ENCODE measurements around the gene XYLT1. TPM values are rescaled to one million over a fixed set of nuclear protein-coding genes. Genes with fewer than 3 reads are reported as not detected.

Gene XYLT1
- total RNA-seq, 2 experiments from 2014 or later, result 5.1 to 6.2 TPM

- no peaks in the 10 kb centered on the region for H3K9me3 Mint-ChIP-seq (ENCODE audit: low read depth)
- H3K4me1 Mint-ChIP-seq, result peaks cover 6% of the 10 kb centered on the region
- H3K4me3 Mint-ChIP-seq, result no peak overlapping the region
- no peaks in the 10 kb centered on the region for H3K36me3 Mint-ChIP-seq (ENCODE audit: low read depth)
- H3K27ac Mint-ChIP-seq, result no peak overlapping the region
- intact Hi-C loops (cut with DNase I, micrococcal nuclease), result no loop called here
- ChIA-PET POLR2A (no interaction called here), CTCF (no interaction called here)
- DNase-seq (no peak), ATAC-seq (no peak)
- no peaks in the 10 kb centered on the region for H3K27me3 Mint-ChIP-seq
Measured at GRCh38 chr16:17321824-17322223, 148.9 kb downstream of the XYLT1 start.

- CTCF ChIA-PET, result no interaction called here
- POLR2A ChIA-PET, result no interaction called here
- no peak overlapping the region for H3K27ac Mint-ChIP-seq
- ATAC-seq (no peak), DNase-seq (no peak)
- H3K9me3 Mint-ChIP-seq (ENCODE audit: low read depth), result no peaks in the 10 kb centered on the region
- intact Hi-C loops (cut with DNase I, micrococcal nuclease), result no loop called here
- no peaks in the 10 kb centered on the region for H3K36me3 Mint-ChIP-seq (ENCODE audit: low read depth)
- no peak overlapping the region for H3K4me3 Mint-ChIP-seq
- no peaks in the 10 kb centered on the region for H3K27me3 Mint-ChIP-seq
- H3K4me1 Mint-ChIP-seq, result peaks cover 6% of the 10 kb centered on the region
Measured at GRCh38 chr16:17320009-17320408, 150.8 kb downstream of the XYLT1 start.

GRCh38 chr16:17318238-17318637 lies 152.5 kb downstream of the XYLT1 start:
- POLR2A ChIA-PET, result no interaction called here
- H3K36me3 Mint-ChIP-seq (ENCODE audit: low read depth), result no peaks in the 10 kb centered on the region
- no peak overlapping the region for H3K4me3 Mint-ChIP-seq
- no peak overlapping the region for H3K27ac Mint-ChIP-seq
- peaks cover 3% of the 10 kb centered on the region for H3K9me3 Mint-ChIP-seq (ENCODE audit: low read depth)
- no peaks in the 10 kb centered on the region for H3K27me3 Mint-ChIP-seq
- intact Hi-C loops (cut with DNase I, micrococcal nuclease), result no loop called here
- CTCF ChIA-PET, result interaction anchor here (1.0 to 1.1 kb wide), 2 partner anchors 15 to 52 kb away, joined by 3 to 4 read pairs; no protein-coding TSS in a partner anchor
- DNase-seq (no peak), ATAC-seq (no peak)
- H3K4me1 Mint-ChIP-seq, result peaks cover 16% of the 10 kb centered on the region

GRCh38 chr16:17316005-17316404 lies 154.8 kb downstream of the XYLT1 start:
- Mint-ChIP-seq H3K9me3 (ENCODE audit: low read depth) (peaks cover 3% of the 10 kb centered on the region), H3K4me3 (no peak overlapping the region), H3K27ac (no peak overlapping the region), H3K27me3 (no peaks in the 10 kb centered on the region), H3K4me1 (peaks cover 22% of the 10 kb centered on the region), H3K36me3 (ENCODE audit: low read depth) (peaks cover 1% of the 10 kb centered on the region)
- intact Hi-C loops (cut with DNase I, micrococcal nuclease), result no loop called here
- CTCF ChIA-PET, result no interaction called here
- DNase-seq (no peak), ATAC-seq (no peak)
- POLR2A ChIA-PET, result no interaction called here

GRCh38 chr16:17313793-17314547 lies 156.8 kb downstream of the XYLT1 start:
- Mint-ChIP-seq H3K4me3 (no peak overlapping the region), H3K36me3 (ENCODE audit: low read depth) (peaks cover 1% of the 10 kb centered on the region), H3K4me1 (peaks cover 23% of the 10 kb centered on the region), H3K27ac (no peak overlapping the region), H3K9me3 (ENCODE audit: low read depth) (peaks cover 3% of the 10 kb centered on the region), H3K27me3 (no peaks in the 10 kb centered on the region)
- CTCF ChIA-PET, result interaction anchor here (1.2 kb wide), 1 partner anchor 52 kb away, joined by 7 read pairs; no protein-coding TSS in a partner anchor
- no peak for DNase-seq
- POLR2A ChIA-PET, result no interaction called here
- ATAC-seq, result no peak
- intact Hi-C loops (cut with DNase I, micrococcal nuclease), result no loop called here

- no peak for ATAC-seq
- intact Hi-C loops (cut with DNase I, micrococcal nuclease), result no loop called here
- Mint-ChIP-seq H3K27ac (no peak overlapping the region), H3K4me1 (peaks cover 23% of the 10 kb centered on the region), H3K36me3 (ENCODE audit: low read depth) (peaks cover 1% of the 10 kb centered on the region), H3K4me3 (no peak overlapping the region), H3K9me3 (ENCODE audit: low read depth) (peaks cover 3% of the 10 kb centered on the region), H3K27me3 (no peaks in the 10 kb centered on the region)
- CTCF ChIA-PET, result interaction anchor here (1.2 kb wide), 1 partner anchor 51 kb away, joined by 7 read pairs; no protein-coding TSS in a partner anchor
- no peak for DNase-seq
- POLR2A ChIA-PET, result no interaction called here
Measured at GRCh38 chr16:17313085-17313611, 157.6 kb downstream of the XYLT1 start.

GRCh38 chr16:17312094-17312710 lies 158.6 kb downstream of the XYLT1 start:
- POLR2A ChIA-PET, result no interaction called here
- ATAC-seq, result no peak
- no peak for DNase-seq
- Mint-ChIP-seq H3K4me1 (peaks cover 23% of the 10 kb centered on the region), H3K27me3 (no peaks in the 10 kb centered on the region), H3K36me3 (ENCODE audit: low read depth) (peaks cover 1% of the 10 kb centered on the region), H3K27ac (no peak overlapping the region), H3K9me3 (ENCODE audit: low read depth) (peaks cover 3% of the 10 kb centered on the region), H3K4me3 (no peak overlapping the region)
- CTCF ChIA-PET, result no interaction called here
- intact Hi-C loops (cut with DNase I, micrococcal nuclease), result no loop called here

- Mint-ChIP-seq H3K4me1 (peaks cover 23% of the 10 kb centered on the region), H3K36me3 (ENCODE audit: low read depth) (peaks cover 1% of the 10 kb centered on the region), H3K9me3 (ENCODE audit: low read depth) (peaks cover 3% of the 10 kb centered on the region), H3K27me3 (no peaks in the 10 kb centered on the region), H3K27ac (no peak overlapping the region), H3K4me3 (no peak overlapping the region)
- ATAC-seq (no peak), DNase-seq (no peak)
- intact Hi-C loops (cut with DNase I, micrococcal nuclease), result no loop called here
- ChIA-PET CTCF (interaction anchor here (1.0 kb wide), 1 partner anchor 23 kb away, joined by 3 read pairs; no protein-coding TSS in a partner anchor), POLR2A (no interaction called here)
Measured at GRCh38 chr16:17311333-17312093, 159.2 kb downstream of the XYLT1 start.

- Mint-ChIP-seq H3K4me3 (no peak overlapping the region), H3K9me3 (ENCODE audit: low read depth) (no peaks in the 10 kb centered on the region), H3K36me3 (ENCODE audit: low read depth) (peaks cover 1% of the 10 kb centered on the region), H3K4me1 (peaks cover 35% of the 10 kb centered on the region), H3K27me3 (no peaks in the 10 kb centered on the region), H3K27ac (no peak overlapping the region)
- CTCF ChIA-PET, result no interaction called here
- intact Hi-C loops (cut with DNase I, micrococcal nuclease), result no loop called here
- no peak for ATAC-seq
- DNase-seq, result no peak
- POLR2A ChIA-PET, result no interaction called here
Measured at GRCh38 chr16:17309510-17309909, 161.2 kb downstream of the XYLT1 start.

GRCh38 chr16:17308186-17308585 lies 162.6 kb downstream of the XYLT1 start:
- no peaks in the 10 kb centered on the region for H3K27me3 Mint-ChIP-seq
- POLR2A ChIA-PET, result no interaction called here
- peaks cover 1% of the 10 kb centered on the region for H3K36me3 Mint-ChIP-seq (ENCODE audit: low read depth)
- DNase-seq (no peak), ATAC-seq (no peak)
- no peak overlapping the region for H3K27ac Mint-ChIP-seq
- CTCF ChIA-PET, result interaction anchor here (0.6 kb wide), 1 partner anchor 159 kb away, joined by 3 read pairs; no protein-coding TSS in a partner anchor
- H3K4me3 Mint-ChIP-seq, result no peak overlapping the region
- H3K4me1 Mint-ChIP-seq, result peaks cover 36% of the 10 kb centered on the region
- H3K9me3 Mint-ChIP-seq (ENCODE audit: low read depth), result no peaks in the 10 kb centered on the region
- intact Hi-C loops (cut with DNase I, micrococcal nuclease), result no loop called here

- POLR2A ChIA-PET, result no interaction called here
- H3K4me1 Mint-ChIP-seq, result peaks cover 40% of the 10 kb centered on the region
Measured at GRCh38 chr16:17307504-17307903, 163.3 kb downstream of the XYLT1 start.

More at GRCh38 chr16:17307504-17307903, 163.3 kb downstream of the XYLT1 start:
- no peak overlapping the region for H3K4me3 Mint-ChIP-seq
- DNase-seq (no peak), ATAC-seq (no peak)
- H3K27ac Mint-ChIP-seq, result no peak overlapping the region
- H3K27me3 Mint-ChIP-seq, result no peaks in the 10 kb centered on the region
- H3K36me3 Mint-ChIP-seq (ENCODE audit: low read depth), result peaks cover 1% of the 10 kb centered on the region
- intact Hi-C loops (cut with DNase I, micrococcal nuclease), result no loop called here
- H3K9me3 Mint-ChIP-seq (ENCODE audit: low read depth), result no peaks in the 10 kb centered on the region
- CTCF ChIA-PET, result no interaction called here
